Activated effector memory CD4-positive, alpha-beta T cell treated with anti-CD3 and anti-CD28 coated beads, Interleukin-2, amount 50 U/mL, for 16 hours (primary cell): Measurements from ENCODE around the gene TRAPPC1.

Experiments used
- DNase-seq: peaks from one replicate; pipeline ENCODE4 v3.0.0-alpha.2; 2020

TRAPPC1 gene

GRCh38 chr17:7940034-7940433 lies 8.3 kb upstream of the TRAPPC1 start:
- no peak for DNase-seq

- DNase-seq: no peak
Observed at GRCh38 chr17:7935859-7936258, 4.1 kb upstream of the TRAPPC1 start.

- peak; percentile 75 for DNase-seq
Observed at GRCh38 chr17:7932949-7933348, 1.2 kb upstream of the TRAPPC1 start.

- DNase-seq: peak; percentile 65
Observed at GRCh38 chr17:7932483-7932891, 741 bp upstream of the TRAPPC1 start.

GRCh38 chr17:7930841-7931631 lies 710 bp downstream of the TRAPPC1 start:
- DNase-seq: peak; percentile 62

GRCh38 chr17:7929158-7930023 lies 2.4 kb downstream of the TRAPPC1 start, which contains the start of gene KCNAB3:
Gene KCNAB3, minus strand, starts transcription at chr17:7929856. Its CDS starts 421 bp downstream, at chr17:7929435.
- DNase-seq: peak; percentile 88

GRCh38 chr17:7927596-7927995 lies 4.2 kb downstream of the TRAPPC1 start:
- DNase-seq: no peak

GRCh38 chr17:7922845-7923628 lies 8.7 kb downstream of the TRAPPC1 start:
- DNase-seq: peak; percentile 93

- no peak for DNase-seq
Observed at GRCh38 chr17:7922269-7922844, 9.4 kb downstream of the TRAPPC1 start.

GRCh38 chr17:7916808-7917207 lies 14.9 kb downstream of the TRAPPC1 start:
- no peak for DNase-seq

GRCh38 chr17:7916385-7916682 lies 15.4 kb downstream of the TRAPPC1 start:
- no peak for DNase-seq

- DNase-seq: peak; percentile 93
Observed at GRCh38 chr17:7915611-7916384, 15.9 kb downstream of the TRAPPC1 start, which contains the start of gene RNF227. Gene RNF227, minus strand, starts transcription at chr17:7916289. Its CDS starts 94 bp downstream, at chr17:7916195.

GRCh38 chr17:7915179-7915610 lies 16.6 kb downstream of the TRAPPC1 start:
- no peak for DNase-seq

GRCh38 chr17:7912927-7913524 lies 18.7 kb downstream of the TRAPPC1 start:
- DNase-seq: no peak

GRCh38 chr17:7911116-7911515 lies 20.6 kb downstream of the TRAPPC1 start:
- DNase-seq: no peak

GRCh38 chr17:7910711-7911110 lies 21.0 kb downstream of the TRAPPC1 start:
- no peak for DNase-seq

GRCh38 chr17:7910281-7910680 lies 21.5 kb downstream of the TRAPPC1 start:
- DNase-seq: no peak

GRCh38 chr17:7909089-7909488 lies 22.7 kb downstream of the TRAPPC1 start:
- no peak for DNase-seq

- peak; percentile 25 for DNase-seq
Observed at GRCh38 chr17:7903154-7904103, 28.3 kb downstream of the TRAPPC1 start.

GRCh38 chr17:7897773-7898172 lies 34.0 kb downstream of the TRAPPC1 start:
- DNase-seq: no peak
